Right atrium auricular region (tissue), 2 donors: ENCODE data around the gene GBE1. TPM values are rescaled to one million over a fixed set of nuclear protein-coding genes. Genes with fewer than 3 reads are reported as not detected.

Experiments used
- DNase-seq: peaks from one replicate; pipeline ENCODE4 v3.0.0-alpha.2; 2019; ENCODE audit warnings: low spot score
- H3K27ac ChIP-seq, 2 donors: fragments of 200-600 bp; sonication (generic); 1 replicate in 1 of 2; 2 replicates in 1 of 2; pipeline ENCODE4 v1.5.1; 2016 to 2019
- H3K27me3 ChIP-seq, 2 donors: fragments of 200-600 bp; sonication (generic); one replicate each; pipeline versions ENCODE4 v1.5.1 to v1.6.0; 2017 to 2019
- H3K36me3 ChIP-seq: fragments of 200-600 bp; sonication (generic); one replicate; pipeline ENCODE4 v1.5.1; 2016
- H3K4me1 ChIP-seq, 2 donors: fragments of 200-600 bp; sonication (generic); one replicate each; pipeline versions ENCODE4 v1.5.1 to v1.6.0; 2017 to 2019
- H3K4me3 ChIP-seq, 2 donors: fragments of 200-600 bp; sonication (generic); 1 replicate in 1 of 2; 2 replicates in 1 of 2; pipeline ENCODE4 v1.5.1; 2017 to 2019; ENCODE audit warnings: mild to moderate bottlenecking in 1 of 2, moderate library complexity in 1 of 2
- H3K9me3 ChIP-seq, 2 donors: fragments of 200-600 bp; sonication (generic); one replicate each; pipeline ENCODE4 v1.5.1; 2019
- total RNA-seq, 2 donors: library from RNA; depleted of rRNA; stranded (reverse); fragments of >200 nt; gene quantifications; one replicate each; pipeline ENCODE4 v1.1.0, GENCODE V29; 2016
- TF ChIP-seq, protein P1 (sequence below), 2 donors: fragments of 200-600 bp; sonication (generic); IDR thresholded peaks; one replicate each; pipeline ENCODE4 v1.5.1; 2019; ENCODE audit warnings: antibody characterized with exemption in 2 of 2

GBE1 gene
- total RNA-seq, 2 donors from 2014 or later = 52.5 to 72.6 TPM

DNA sequence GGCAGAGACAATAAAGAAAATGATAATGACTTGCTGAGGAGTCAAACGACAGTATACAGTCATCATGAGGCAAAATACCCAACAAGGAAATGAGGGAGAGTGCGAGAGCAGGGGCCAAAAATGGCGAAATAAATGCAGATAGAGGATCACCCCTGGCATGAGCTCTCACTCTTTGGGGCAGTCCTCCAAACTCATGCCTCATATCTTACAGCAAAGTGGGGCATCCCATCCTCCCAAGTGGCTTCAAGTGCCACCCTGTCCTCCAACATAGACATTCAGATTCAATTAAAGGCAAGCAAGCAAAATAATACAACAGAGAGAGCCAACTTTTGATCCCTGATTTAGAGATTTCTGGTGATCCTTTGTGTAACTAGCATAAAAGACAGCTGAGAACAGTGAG lies 278.4 kb downstream of the GBE1 start:
- Histone ChIP-seq H3K36me3 (no peaks in the 10 kb centered on the region), H3K4me1 (peaks cover 0 to 18% of the 10 kb centered on the region in 2 donors), H3K27me3 (no peaks in the 10 kb centered on the region), H3K9me3 (no peaks in the 10 kb centered on the region), H3K4me3 (no peak overlapping the region), H3K27ac (no peak overlapping the region)
- DNase-seq = no peak
- TF ChIP-seq, protein P1, sequence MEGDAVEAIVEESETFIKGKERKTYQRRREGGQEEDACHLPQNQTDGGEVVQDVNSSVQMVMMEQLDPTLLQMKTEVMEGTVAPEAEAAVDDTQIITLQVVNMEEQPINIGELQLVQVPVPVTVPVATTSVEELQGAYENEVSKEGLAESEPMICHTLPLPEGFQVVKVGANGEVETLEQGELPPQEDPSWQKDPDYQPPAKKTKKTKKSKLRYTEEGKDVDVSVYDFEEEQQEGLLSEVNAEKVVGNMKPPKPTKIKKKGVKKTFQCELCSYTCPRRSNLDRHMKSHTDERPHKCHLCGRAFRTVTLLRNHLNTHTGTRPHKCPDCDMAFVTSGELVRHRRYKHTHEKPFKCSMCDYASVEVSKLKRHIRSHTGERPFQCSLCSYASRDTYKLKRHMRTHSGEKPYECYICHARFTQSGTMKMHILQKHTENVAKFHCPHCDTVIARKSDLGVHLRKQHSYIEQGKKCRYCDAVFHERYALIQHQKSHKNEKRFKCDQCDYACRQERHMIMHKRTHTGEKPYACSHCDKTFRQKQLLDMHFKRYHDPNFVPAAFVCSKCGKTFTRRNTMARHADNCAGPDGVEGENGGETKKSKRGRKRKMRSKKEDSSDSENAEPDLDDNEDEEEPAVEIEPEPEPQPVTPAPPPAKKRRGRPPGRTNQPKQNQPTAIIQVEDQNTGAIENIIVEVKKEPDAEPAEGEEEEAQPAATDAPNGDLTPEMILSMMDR (IDR thresholded peaks at IDR 0.05) = no peak

- TF ChIP-seq, protein P1 (IDR thresholded peaks at IDR 0.05) = no peak
- Histone ChIP-seq H3K36me3 (no peaks in the 10 kb centered on the region), H3K27me3 (no peaks in the 10 kb centered on the region), H3K4me3 (no peak overlapping the region), H3K9me3 (no peaks in the 10 kb centered on the region), H3K27ac (no peak overlapping the region), H3K4me1 (no peaks in the 10 kb centered on the region)
- no peak for DNase-seq
Observed at GRCh38 chr3:81477740-81478139, 283.7 kb downstream of the GBE1 start.

DNA sequence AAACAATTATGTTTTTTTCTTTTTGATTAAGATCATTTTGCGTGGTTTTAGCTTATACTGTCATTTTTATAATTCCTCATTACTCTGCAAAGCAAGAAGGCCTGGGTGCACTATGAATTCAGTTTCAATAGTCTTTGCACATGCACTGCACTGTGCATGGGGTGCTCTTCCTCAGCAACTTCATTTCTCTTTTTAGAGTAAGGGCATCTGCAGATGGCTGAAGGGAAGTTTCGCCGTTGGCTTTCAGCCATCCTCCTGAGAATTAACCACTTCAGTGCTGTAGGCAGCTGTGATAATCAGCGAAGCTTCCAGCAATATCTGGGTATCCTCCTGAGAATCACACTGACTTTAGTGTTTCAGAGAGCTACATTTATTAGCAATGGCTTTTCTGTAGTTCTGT lies 284.8 kb downstream of the GBE1 start:
- no peak overlapping the region for H3K27ac ChIP-seq
- H3K4me3 ChIP-seq = no peak overlapping the region
- DNase-seq = no peak
- TF ChIP-seq, protein P1 (IDR thresholded peaks at IDR 0.05) = no peak
- no peaks in the 10 kb centered on the region for H3K4me1 ChIP-seq
- H3K27me3 ChIP-seq = no peaks in the 10 kb centered on the region
- no peaks in the 10 kb centered on the region for H3K36me3 ChIP-seq
- no peaks in the 10 kb centered on the region for H3K9me3 ChIP-seq

- H3K4me1 ChIP-seq = no peaks in the 10 kb centered on the region
- no peak overlapping the region for H3K4me3 ChIP-seq
- H3K36me3 ChIP-seq = no peaks in the 10 kb centered on the region
- no peak for DNase-seq
- no peaks in the 10 kb centered on the region for H3K9me3 ChIP-seq
- no peak overlapping the region for H3K27ac ChIP-seq
- no peaks in the 10 kb centered on the region for H3K27me3 ChIP-seq
- TF ChIP-seq, protein P1 (IDR thresholded peaks at IDR 0.05) = no peak
Observed at GRCh38 chr3:81472600-81473362, 288.7 kb downstream of the GBE1 start.

DNA sequence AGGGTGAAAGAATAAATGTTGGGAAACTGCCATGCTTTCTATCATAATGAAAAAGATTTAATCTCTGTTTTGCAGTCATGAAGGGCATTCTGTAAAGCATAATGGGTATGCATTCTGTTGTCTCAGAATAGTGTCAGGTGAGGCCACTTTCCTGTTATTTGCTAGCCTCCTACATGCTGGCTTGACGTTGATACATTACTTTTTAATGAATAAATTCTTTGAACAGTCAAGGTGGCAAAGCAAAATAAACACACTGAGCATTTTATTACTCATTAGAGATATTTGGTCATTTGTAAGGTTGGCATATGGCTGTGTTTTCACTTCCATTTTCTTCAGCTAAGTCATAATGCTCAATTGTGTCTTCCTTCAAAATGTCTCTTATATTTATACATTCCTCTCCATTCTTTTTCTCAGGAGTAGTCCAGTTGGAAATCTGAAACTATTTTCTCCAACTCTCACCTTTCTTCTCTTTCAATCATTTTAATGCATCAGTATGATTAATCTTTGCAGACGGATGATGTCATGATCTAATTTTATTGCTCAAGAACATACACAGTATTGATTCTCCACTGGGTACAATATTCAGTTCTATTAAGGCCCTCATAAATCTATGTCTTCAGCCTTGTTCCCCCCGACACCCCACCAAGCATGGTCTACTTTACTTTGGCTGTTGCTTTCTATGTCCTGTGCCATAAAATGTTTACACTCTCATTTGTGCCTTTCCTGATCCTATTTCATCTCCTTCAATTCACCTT lies 290.7 kb downstream of the GBE1 start:
- H3K9me3 ChIP-seq = no peaks in the 10 kb centered on the region
- no peak overlapping the region for H3K4me3 ChIP-seq
- TF ChIP-seq, protein P1 (IDR thresholded peaks at IDR 0.05) = no peak
- H3K27ac ChIP-seq = no peak overlapping the region
- no peak for DNase-seq
- H3K4me1 ChIP-seq = no peaks in the 10 kb centered on the region
- no peaks in the 10 kb centered on the region for H3K27me3 ChIP-seq
- H3K36me3 ChIP-seq = no peaks in the 10 kb centered on the region
